H7 (cell line): ENCODE measurements around the gene MED13L. TPM values are rescaled to one million over a fixed set of nuclear protein-coding genes. Genes with fewer than 3 reads are reported as not detected.

Experiments
- DNase-seq: peaks from one replicate; pipeline ENCODE4 v3.0.0; 2012
- H3K27me3 ChIP-seq: 2 replicates; pipeline ENCODE4 v1.6.0; 2011; ENCODE audit warnings: mild to moderate bottlenecking, low read length; ENCODE audit not compliant: control insufficient read depth, insufficient read depth
- H3K36me3 ChIP-seq: replicated peaks from 2 replicates; pipeline ENCODE4 v1.5.1; 2011; ENCODE audit warnings: low read length; ENCODE audit not compliant: control insufficient read depth, insufficient read depth
- H3K4me3 ChIP-seq: 2 replicates; pipeline ENCODE4 v1.5.1; 2011; ENCODE audit warnings: low read depth, mild to moderate bottlenecking, control low read depth, low read length, moderate library complexity; ENCODE audit not compliant: insufficient read depth
- total RNA-seq: library from RNA; depleted of rRNA; stranded (reverse); fragments of >200 nt; shearing (Covaris generic); gene quantifications from 2 replicates; pipeline ENCODE4 v1.2.3, GENCODE V29; 2014

Gene MED13L
- total RNA-seq, 1 experiment from 2014 or later, result 39.7 TPM

GRCh38 chr12:116276652-116277466 is 634 bp downstream of the MED13L start:
- no peaks in the 10 kb centered on the region for H3K36me3 ChIP-seq

GRCh38 chr12:116274551-116275375 is 2.7 kb downstream of the MED13L start:
- Histone ChIP-seq H3K4me3 (no peak overlapping the region; the same call in 1 of the 2 replicates), H3K36me3 (no peaks in the 10 kb centered on the region), H3K27me3 (no peaks in the 10 kb centered on the region)
- no peak for DNase-seq

More at GRCh38 chr12:116276652-116277466, 634 bp downstream of the MED13L start:
- H3K27me3 ChIP-seq, result no peaks in the 10 kb centered on the region
- peak overlapping the region; percentile 83 for H3K4me3 ChIP-seq
- DNase-seq, result peak; percentile 85

GRCh38 chr12:116273813-116274550 is 3.5 kb downstream of the MED13L start:
- no peaks in the 10 kb centered on the region for H3K27me3 ChIP-seq
- DNase-seq, result no peak
- no peak overlapping the region for H3K4me3 ChIP-seq
- H3K36me3 ChIP-seq, result no peaks in the 10 kb centered on the region

- no peaks in the 10 kb centered on the region for H3K36me3 ChIP-seq
- DNase-seq, result no peak
- H3K27me3 ChIP-seq, result no peaks in the 10 kb centered on the region
- H3K4me3 ChIP-seq, result no peak overlapping the region
Measured at GRCh38 chr12:116267948-116268347, 9.5 kb downstream of the MED13L start.

- Histone ChIP-seq H3K27me3 (no peaks in the 10 kb centered on the region), H3K36me3 (no peaks in the 10 kb centered on the region), H3K4me3 (no peak overlapping the region)
- no peak for DNase-seq
Measured at GRCh38 chr12:116266631-116267349, 10.7 kb downstream of the MED13L start.

- peak; percentile 57 for DNase-seq
- Histone ChIP-seq H3K4me3 (no peak overlapping the region), H3K36me3 (no peaks in the 10 kb centered on the region), H3K27me3 (no peaks in the 10 kb centered on the region)
Measured at GRCh38 chr12:116266168-116266601, 11.3 kb downstream of the MED13L start.

- Histone ChIP-seq H3K4me3 (no peak overlapping the region), H3K36me3 (no peaks in the 10 kb centered on the region), H3K27me3 (no peaks in the 10 kb centered on the region)
- DNase-seq, result no peak
Measured at GRCh38 chr12:116265351-116266147, 11.9 kb downstream of the MED13L start.

GRCh38 chr12:116264525-116265070 is 12.9 kb downstream of the MED13L start:
- no peaks in the 10 kb centered on the region for H3K27me3 ChIP-seq
- no peak overlapping the region for H3K4me3 ChIP-seq
- DNase-seq, result no peak
- no peaks in the 10 kb centered on the region for H3K36me3 ChIP-seq

- Histone ChIP-seq H3K4me3 (no peak overlapping the region), H3K36me3 (no peaks in the 10 kb centered on the region)
- DNase-seq, result no peak
Measured at GRCh38 chr12:116263844-116264243, 13.6 kb downstream of the MED13L start.

GRCh38 chr12:116263431-116263830 is 14.1 kb downstream of the MED13L start:
- no peak for DNase-seq
- Histone ChIP-seq H3K36me3 (no peaks in the 10 kb centered on the region), H3K4me3 (no peak overlapping the region), H3K27me3 (no peaks in the 10 kb centered on the region)

More at GRCh38 chr12:116263844-116264243, 13.6 kb downstream of the MED13L start:
- no peaks in the 10 kb centered on the region for H3K27me3 ChIP-seq

- H3K27me3 ChIP-seq, result no peaks in the 10 kb centered on the region
- no peak for DNase-seq
- no peak overlapping the region for H3K4me3 ChIP-seq
- no peaks in the 10 kb centered on the region for H3K36me3 ChIP-seq
Measured at GRCh38 chr12:116262741-116263140, 14.8 kb downstream of the MED13L start.

- H3K27me3 ChIP-seq, result no peaks in the 10 kb centered on the region
- no peak overlapping the region for H3K4me3 ChIP-seq
- H3K36me3 ChIP-seq, result no peaks in the 10 kb centered on the region
- no peak for DNase-seq
Measured at GRCh38 chr12:116261525-116262100, 15.9 kb downstream of the MED13L start.
